ENCODE results near the gene CRYGB. TPM values are rescaled to one million over a fixed set of nuclear protein-coding genes. Genes with fewer than 3 reads are reported as not detected.

CRYGB gene
- total and polyA plus RNA-seq, 2 experiments from 2014 or later = not detected

DNA sequence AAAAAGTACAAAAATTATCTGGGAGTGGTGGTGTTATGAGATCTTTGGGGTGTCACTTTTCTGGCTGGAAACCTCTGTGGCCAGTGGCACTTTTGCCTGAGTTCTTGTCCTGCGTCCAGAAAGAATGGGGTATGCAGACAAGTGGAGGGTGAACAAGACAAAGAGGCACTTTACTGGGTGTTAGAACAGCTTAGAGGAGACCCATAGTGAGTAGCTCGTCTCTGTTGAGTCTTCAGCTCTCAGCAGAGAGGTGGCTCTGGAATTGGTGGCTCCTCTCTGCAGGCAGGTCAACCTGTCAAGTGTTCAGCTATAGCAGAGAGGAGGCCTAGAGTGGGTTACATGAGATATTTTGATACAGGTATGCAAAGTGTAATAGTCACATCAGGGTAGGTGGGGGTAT, 47.7 kb downstream of the CRYGB start:
- H3K9me2 ChIP-seq (ENCODE audit: insufficient read depth) = no peaks in the 10 kb centered on the region
- no peak overlapping the region for H3K9ac ChIP-seq
- DNase-seq = no peak
- H3K4me2 ChIP-seq (ENCODE audit: unreplicated experiment) = no peak overlapping the region
- no peak overlapping the region for H3K27ac ChIP-seq
- H3K36me3 ChIP-seq (ENCODE audit: low read depth) = no peaks in the 10 kb centered on the region
- 0 to 2% methylated on average over 2 of the region's 2 CpGs for whole genome bisulfite sequencing, 2 experiments (ENCODE audit: low coverage in 1 of 2, low lambda C conversion rate in 2 of 2, missing lambda C conversion rate in 2 of 2)
- H4K20me1 ChIP-seq (ENCODE audit: insufficient read depth) = no peaks in the 10 kb centered on the region
- H3F3A ChIP-seq (ENCODE audit: insufficient read depth) = no peaks in the 10 kb centered on the region
- TF ChIP-seq EZH2phosphoT487 (IDR thresholded peaks at IDR 0.05; ENCODE audit: insufficient read depth, low read depth) (no peak), EZH2 (IDR thresholded peaks at IDR 0.05; ENCODE audit: insufficient read depth, poor library complexity, severe bottlenecking) (no peak)
- peaks cover 18% of the 10 kb centered on the region for H3K27me3 ChIP-seq (replicated peaks; ENCODE audit: insufficient read depth)
- no peak overlapping the region for H2AFZ ChIP-seq
- H3K79me2 ChIP-seq (ENCODE audit: insufficient read depth) = no peaks in the 10 kb centered on the region
- 0 out of 2 replicates have a peak, but pooled peaks cover 7% of the 10 kb centered on the region for H3K4me1 ChIP-seq (ENCODE audit: insufficient read depth)
- in situ Hi-C loops (cut with MboI) = no loop called here
- H3K4me3 ChIP-seq = no peak overlapping the region
- H3K9me3 ChIP-seq (ENCODE audit: low read depth) = no peaks in the 10 kb centered on the region

DNA sequence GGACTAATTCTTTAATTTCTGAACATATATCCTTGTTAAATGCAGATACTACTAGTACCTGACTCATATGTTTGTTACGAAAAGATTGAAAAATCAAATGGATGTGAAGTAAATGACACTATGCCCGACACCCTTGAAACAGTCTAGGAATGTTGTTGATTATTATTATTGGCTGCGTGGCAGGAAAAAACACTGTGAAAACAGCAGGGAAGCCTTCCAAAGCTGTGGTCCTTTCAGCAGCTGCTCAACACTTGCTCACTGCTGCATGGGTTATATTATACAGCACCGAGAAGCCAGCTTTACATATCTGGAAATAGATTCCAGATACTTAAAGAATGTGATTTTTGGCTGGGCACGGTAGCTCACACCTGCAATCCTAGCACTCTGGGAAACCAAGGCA, 48.2 kb downstream of the CRYGB start:
- Histone ChIP-seq H2AFZ (no peak overlapping the region), H3K27me3 (replicated peaks; ENCODE audit: insufficient read depth) (peaks cover 18% of the 10 kb centered on the region), H3K9me3 (ENCODE audit: low read depth) (no peaks in the 10 kb centered on the region), H3K79me2 (ENCODE audit: insufficient read depth) (no peaks in the 10 kb centered on the region), H3K4me2 (ENCODE audit: unreplicated experiment) (no peak overlapping the region), H3K9me2 (ENCODE audit: insufficient read depth) (no peaks in the 10 kb centered on the region), H3K27ac (no peak overlapping the region), H3K4me3 (no peak overlapping the region), H4K20me1 (ENCODE audit: insufficient read depth) (no peaks in the 10 kb centered on the region), H3F3A (ENCODE audit: insufficient read depth) (no peaks in the 10 kb centered on the region), H3K36me3 (ENCODE audit: low read depth) (no peaks in the 10 kb centered on the region), H3K9ac (no peak overlapping the region), H3K4me1 (ENCODE audit: insufficient read depth) (0 out of 2 replicates have a peak, but pooled peaks cover 7% of the 10 kb centered on the region)
- TF ChIP-seq EZH2phosphoT487 (IDR thresholded peaks at IDR 0.05; ENCODE audit: insufficient read depth, low read depth) = peak; percentile 87; the same call in 1 of the 2 replicates
- no peak for TF ChIP-seq EZH2 (IDR thresholded peaks at IDR 0.05; ENCODE audit: insufficient read depth, poor library complexity, severe bottlenecking)
- in situ Hi-C loops (cut with MboI) = no loop called here
- peak; percentile 70 for DNase-seq
- 0 to 1% methylated on average over 5 of the region's 5 CpGs for WGBS, 2 experiments (ENCODE audit: low coverage in 1 of 2, low lambda C conversion rate in 2 of 2, missing lambda C conversion rate in 2 of 2)

DNA sequence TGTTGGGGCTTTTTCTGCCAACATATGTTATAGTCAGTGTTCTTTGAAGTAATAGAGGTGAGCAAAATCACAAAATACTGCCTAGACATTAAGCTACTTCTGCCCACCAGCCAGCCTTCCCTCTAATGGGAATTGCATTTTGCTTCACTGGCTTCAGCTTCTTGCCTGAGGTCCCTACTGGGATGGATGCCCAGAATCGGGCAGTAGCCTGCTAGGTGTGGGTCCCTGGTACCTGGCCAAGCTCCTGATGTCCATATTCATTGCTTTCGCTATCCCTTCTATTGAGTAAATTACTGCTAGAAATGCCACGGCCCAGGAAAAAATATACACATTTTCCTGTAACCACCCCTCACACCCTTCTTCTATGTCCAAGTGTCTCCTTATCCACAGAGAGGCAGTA, 48.6 kb downstream of the CRYGB start:
- TF ChIP-seq EZH2 (IDR thresholded peaks at IDR 0.05; ENCODE audit: insufficient read depth, poor library complexity, severe bottlenecking) = no peak
- TF ChIP-seq EZH2phosphoT487 (IDR thresholded peaks at IDR 0.05; ENCODE audit: insufficient read depth, low read depth) = no peak
- H3F3A ChIP-seq (ENCODE audit: insufficient read depth) = no peaks in the 10 kb centered on the region
- H3K4me3 ChIP-seq = no peak overlapping the region
- no peaks in the 10 kb centered on the region for H3K36me3 ChIP-seq (ENCODE audit: low read depth)
- H3K4me1 ChIP-seq (ENCODE audit: insufficient read depth) = 0 out of 2 replicates have a peak, but pooled peaks cover 7% of the 10 kb centered on the region
- H3K4me2 ChIP-seq (ENCODE audit: unreplicated experiment) = no peak overlapping the region
- H3K9me3 ChIP-seq (ENCODE audit: low read depth) = no peaks in the 10 kb centered on the region
- H3K27ac ChIP-seq = no peak overlapping the region
- WGBS, 2 experiments (ENCODE audit: low coverage in 1 of 2, low lambda C conversion rate in 2 of 2, missing lambda C conversion rate in 2 of 2) = 52 to 58% methylated on average over 3 of the region's 3 CpGs
- no peaks in the 10 kb centered on the region for H3K79me2 ChIP-seq (ENCODE audit: insufficient read depth)
- in situ Hi-C loops (cut with MboI) = no loop called here
- no peak for DNase-seq
- no peaks in the 10 kb centered on the region for H3K9me2 ChIP-seq (ENCODE audit: insufficient read depth)
- no peak overlapping the region for H2AFZ ChIP-seq
- H3K9ac ChIP-seq = no peak overlapping the region
- no peaks in the 10 kb centered on the region for H4K20me1 ChIP-seq (ENCODE audit: insufficient read depth)
- peaks cover 23% of the 10 kb centered on the region for H3K27me3 ChIP-seq (replicated peaks; ENCODE audit: insufficient read depth)

DNA sequence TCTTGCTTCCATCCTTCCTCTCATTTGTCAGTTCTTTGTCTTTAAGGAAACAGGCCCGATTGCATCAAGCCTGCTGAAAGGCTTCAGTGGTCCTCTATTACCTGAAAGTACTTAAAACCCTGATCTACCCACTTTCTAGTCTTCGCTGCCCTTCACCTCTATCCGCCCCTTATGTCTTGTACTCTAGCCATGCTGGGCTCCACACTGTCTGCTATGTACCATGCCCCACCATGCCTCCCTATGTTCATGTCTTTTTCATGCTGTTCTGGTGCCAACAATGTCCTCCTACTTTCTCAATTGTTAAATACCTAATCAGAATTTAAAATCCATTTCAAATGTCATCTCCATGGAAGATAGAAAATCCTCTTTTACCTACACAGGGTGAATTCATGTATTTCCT, 49.9 kb downstream of the CRYGB start:
- no peak for DNase-seq
- Histone ChIP-seq H3K36me3 (ENCODE audit: low read depth) (no peaks in the 10 kb centered on the region), H3F3A (ENCODE audit: insufficient read depth) (no peaks in the 10 kb centered on the region), H3K9me3 (ENCODE audit: low read depth) (no peaks in the 10 kb centered on the region), H4K20me1 (ENCODE audit: insufficient read depth) (no peaks in the 10 kb centered on the region), H3K9me2 (ENCODE audit: insufficient read depth) (no peaks in the 10 kb centered on the region), H3K9ac (no peak overlapping the region), H3K4me3 (no peak overlapping the region), H3K27me3 (replicated peaks; ENCODE audit: insufficient read depth) (peaks cover 26% of the 10 kb centered on the region), H3K4me2 (ENCODE audit: unreplicated experiment) (no peak overlapping the region), H3K79me2 (ENCODE audit: insufficient read depth) (no peaks in the 10 kb centered on the region), H3K27ac (no peak overlapping the region), H2AFZ (no peak overlapping the region), H3K4me1 (ENCODE audit: insufficient read depth) (0 out of 2 replicates have a peak, but pooled peaks cover 7% of the 10 kb centered on the region)
- 51 to 57% methylated on average over 3 of the region's 3 CpGs for WGBS, 2 experiments (ENCODE audit: low coverage in 1 of 2, low lambda C conversion rate in 2 of 2, missing lambda C conversion rate in 2 of 2)
- TF ChIP-seq EZH2 (IDR thresholded peaks at IDR 0.05; ENCODE audit: insufficient read depth, poor library complexity, severe bottlenecking) (no peak), EZH2phosphoT487 (IDR thresholded peaks at IDR 0.05; ENCODE audit: insufficient read depth, low read depth) (no peak)
- in situ Hi-C loops (cut with MboI) = no loop called here

DNA sequence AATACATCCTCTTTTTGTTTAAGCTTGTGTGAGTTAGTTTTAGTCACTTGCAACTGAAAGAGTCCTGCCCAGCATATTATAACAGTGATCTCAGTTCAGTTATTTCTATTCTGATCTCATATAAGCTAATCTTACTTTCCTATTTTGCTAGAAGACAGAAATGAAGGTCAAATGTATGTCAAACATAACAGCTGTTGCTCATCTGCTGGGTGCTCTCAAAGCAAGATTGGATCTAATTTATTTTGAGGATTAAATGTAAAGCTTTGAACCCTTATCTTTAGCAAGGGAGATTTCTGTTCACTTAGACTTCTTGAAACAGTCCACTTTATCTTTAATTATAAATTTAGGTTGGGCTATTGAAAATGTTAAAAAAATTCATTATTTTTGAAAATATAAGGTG, 52.8 kb downstream of the CRYGB start:
- in situ Hi-C loops (cut with MboI) = no loop called here
- H3K4me1 ChIP-seq (ENCODE audit: insufficient read depth) = 0 out of 2 replicates have a peak, but pooled peaks cover 7% of the 10 kb centered on the region
- H3K27me3 ChIP-seq (replicated peaks; ENCODE audit: insufficient read depth) = peaks cover 31% of the 10 kb centered on the region
- H2AFZ ChIP-seq = no peak overlapping the region
- no peak overlapping the region for H3K4me2 ChIP-seq (ENCODE audit: unreplicated experiment)
- H3K9me2 ChIP-seq (ENCODE audit: insufficient read depth) = no peaks in the 10 kb centered on the region
- no peaks in the 10 kb centered on the region for H3F3A ChIP-seq (ENCODE audit: insufficient read depth)
- H3K27ac ChIP-seq = no peak overlapping the region
- no peaks in the 10 kb centered on the region for H3K9me3 ChIP-seq (ENCODE audit: low read depth)
- TF ChIP-seq EZH2phosphoT487 (IDR thresholded peaks at IDR 0.05; ENCODE audit: insufficient read depth, low read depth) (no peak), EZH2 (IDR thresholded peaks at IDR 0.05; ENCODE audit: insufficient read depth, poor library complexity, severe bottlenecking) (no peak)
- H3K36me3 ChIP-seq (ENCODE audit: low read depth) = no peaks in the 10 kb centered on the region
- DNase-seq = no peak
- no peak overlapping the region for H3K9ac ChIP-seq
- H3K4me3 ChIP-seq = no peak overlapping the region
- no peaks in the 10 kb centered on the region for H4K20me1 ChIP-seq (ENCODE audit: insufficient read depth)
- H3K79me2 ChIP-seq (ENCODE audit: insufficient read depth) = no peaks in the 10 kb centered on the region

Other genes starting within 250 kb of the CRYGB start
- gene PLEKHM3, start 120.6 kb downstream of the CRYGB start, total RNA-seq (2014; rRNA removed; shearing (Covaris generic)) = 6.6 and 19.9 TPM in 2 replicates
- gene PLEKHM3, start 120.6 kb downstream of the CRYGB start, polyA plus RNA-seq (2016; fragmentation: Nextera tagmentation; extraction: Ambion mirVana) = 3.5 and 4.9 TPM in 2 replicates
- not detected in 2 replicates for gene CRYGD, start 21.6 kb downstream of the CRYGB start, total RNA-seq (2014; rRNA removed; shearing (Covaris generic))
- not detected in 2 replicates for gene CRYGD, start 21.6 kb downstream of the CRYGB start, polyA plus RNA-seq (2016; fragmentation: Nextera tagmentation; extraction: Ambion mirVana)
- gene CRYGC, start 16.3 kb downstream of the CRYGB start, total RNA-seq (2014; rRNA removed; shearing (Covaris generic)) = not detected in 2 replicates
- gene CRYGC, start 16.3 kb downstream of the CRYGB start, polyA plus RNA-seq (2016; fragmentation: Nextera tagmentation; extraction: Ambion mirVana) = not detected in 2 replicates
- not detected in 2 replicates for gene CRYGA, start 17.4 kb upstream of the CRYGB start, total RNA-seq (2014; rRNA removed; shearing (Covaris generic))
- gene CRYGA, start 17.4 kb upstream of the CRYGB start, polyA plus RNA-seq (2016; fragmentation: Nextera tagmentation; extraction: Ambion mirVana) = not detected in 2 replicates
- not detected in 2 replicates for gene C2orf80, start 43.9 kb upstream of the CRYGB start, total RNA-seq (2014; rRNA removed; shearing (Covaris generic))
- gene C2orf80, start 43.9 kb upstream of the CRYGB start, polyA plus RNA-seq (2016; fragmentation: Nextera tagmentation; extraction: Ambion mirVana) = not detected in 2 replicates
- gene IDH1, start 108.9 kb upstream of the CRYGB start, total RNA-seq (2014; rRNA removed; shearing (Covaris generic)) = 53.6 and 63.7 TPM in 2 replicates
- 53.1 and 53.5 TPM in 2 replicates for gene IDH1, start 108.9 kb upstream of the CRYGB start, polyA plus RNA-seq (2016; fragmentation: Nextera tagmentation; extraction: Ambion mirVana)
- gene PIKFYVE, start 120.1 kb upstream of the CRYGB start, total RNA-seq (2014; rRNA removed; shearing (Covaris generic)) = 19.7 and 25.4 TPM in 2 replicates
- 4.2 and 4.8 TPM in 2 replicates for gene PIKFYVE, start 120.1 kb upstream of the CRYGB start, polyA plus RNA-seq (2016; fragmentation: Nextera tagmentation; extraction: Ambion mirVana)